Astrocyte (in vitro differentiated cells and primary cell): ENCODE results near the gene ZNF776. TPM values are rescaled to one million over a fixed set of nuclear protein-coding genes. Genes with fewer than 3 reads are reported as not detected.

Experiments used
- DNase-seq: peaks from one replicate; pipeline ENCODE4 v3.0.0-alpha.2; 2010; ENCODE audit warnings: low read depth
- FAIRE-seq: peaks from 2 replicates; lab custom pipeline; 2011; peaks lifted over from hg19 to GRCh38; lab: Jason Lieb, UNC
- H2AFZ ChIP-seq: 2 replicates; pipeline ENCODE4 v1.6.0; 2012; ENCODE audit warnings: low read depth, low read length, inconsistent platforms
- H3K27ac ChIP-seq: 2 replicates; pipeline ENCODE4 v1.5.1; 2011; ENCODE audit warnings: low read depth, low read length, inconsistent platforms
- H3K27me3 ChIP-seq: 2 replicates; pipeline ENCODE4 v1.6.0; 2011; ENCODE audit warnings: low read length, inconsistent platforms; ENCODE audit not compliant: insufficient read depth
- H3K36me3 ChIP-seq: 2 replicates; pipeline ENCODE4 v1.5.1; 2011; ENCODE audit warnings: low read length, inconsistent platforms; ENCODE audit not compliant: insufficient read depth
- H3K4me1 ChIP-seq: 2 replicates; pipeline ENCODE4 v1.5.1; 2011; ENCODE audit warnings: low read length, inconsistent platforms; ENCODE audit not compliant: insufficient read depth
- H3K4me2 ChIP-seq: 2 replicates; pipeline ENCODE4 v1.6.0; 2012; ENCODE audit warnings: low read length, inconsistent platforms
- H3K4me3 ChIP-seq: 2 replicates; pipeline ENCODE4 v1.5.1; 2011; ENCODE audit warnings: low read depth, mild to moderate bottlenecking, low read length, inconsistent platforms; ENCODE audit not compliant: insufficient read depth
- H3K79me2 ChIP-seq: 2 replicates; pipeline ENCODE4 v1.6.0; 2012; ENCODE audit warnings: mild to moderate bottlenecking, low read length, inconsistent platforms; ENCODE audit not compliant: insufficient read depth
- H3K9ac ChIP-seq: 2 replicates; pipeline ENCODE4 v1.6.0; 2012; ENCODE audit warnings: mild to moderate bottlenecking, low read length, inconsistent platforms
- H3K9me3 ChIP-seq: 2 replicates; pipeline ENCODE4 v1.5.1; 2012; ENCODE audit warnings: low read depth, mild to moderate bottlenecking, low read length, inconsistent platforms; ENCODE audit not compliant: insufficient read depth
- H4K20me1 ChIP-seq: 2 replicates; pipeline ENCODE4 v1.6.0; 2012; ENCODE audit warnings: low read length, inconsistent platforms; ENCODE audit not compliant: insufficient read depth
- H3K27ac Mint-ChIP-seq: one replicate; pipeline ENCODE4 v1.8.0; 2021; ENCODE audit warnings: mild to moderate bottlenecking, mixed read lengths; ENCODE audit not compliant: unreplicated experiment
- H3K27me3 Mint-ChIP-seq: one replicate; pipeline ENCODE4 v1.8.0; 2021; ENCODE audit warnings: low read depth, mixed read lengths; ENCODE audit not compliant: unreplicated experiment
- H3K36me3 Mint-ChIP-seq: one replicate; pipeline ENCODE4 v1.8.0; 2021; ENCODE audit warnings: low read depth, mixed read lengths; ENCODE audit not compliant: unreplicated experiment
- H3K4me1 Mint-ChIP-seq: one replicate; pipeline ENCODE4 v1.8.0; 2021; ENCODE audit warnings: low read depth, mixed read lengths; ENCODE audit not compliant: unreplicated experiment
- H3K4me3 Mint-ChIP-seq: one replicate; pipeline ENCODE4 v1.8.0; 2021; ENCODE audit warnings: mild to moderate bottlenecking, moderate library complexity, mixed read lengths; ENCODE audit not compliant: unreplicated experiment
- H3K9me3 Mint-ChIP-seq: one replicate; pipeline ENCODE4 v1.8.0; 2021; ENCODE audit warnings: mild to moderate bottlenecking, mixed read lengths; ENCODE audit not compliant: unreplicated experiment
- EZH2 ChIP-seq: IDR thresholded peaks from 2 replicates; pipeline ENCODE4 v1.6.1; 2012; ENCODE audit warnings: mild to moderate bottlenecking, low read length, inconsistent platforms; ENCODE audit not compliant: insufficient read depth
- total RNA-seq: library from RNA; stranded (reverse); gene quantifications from 2 replicates; pipeline ENCODE4 v1.2.1, GENCODE V29; 2021

The ZNF776 gene
- total RNA-seq, 1 donor from 2014 or later = 17.4 TPM

- FAIRE-seq = no peak
- DNase-seq = no peak
- TF ChIP-seq EZH2 = no peak
- Histone ChIP-seq H3K4me3 (no peak overlapping the region), H3K79me2 (peaks cover 10% of the 10 kb centered on the region), H3K36me3 (peaks cover 12% of the 10 kb centered on the region), H3K9me3 (peaks cover 3% of the 10 kb centered on the region), H3K27me3 (no peaks in the 10 kb centered on the region), H2AFZ (no peak overlapping the region), H4K20me1 (no peaks in the 10 kb centered on the region), H3K9ac (no peak overlapping the region), H3K4me2 (no peak overlapping the region), H3K27ac (no peak overlapping the region), H3K4me1 (peaks cover 8% of the 10 kb centered on the region)
- Mint-ChIP-seq H3K27me3 (no peaks in the 10 kb centered on the region), H3K9me3 (no peaks in the 10 kb centered on the region), H3K4me3 (no peak overlapping the region), H3K27ac (peak overlapping the region; percentile 53), H3K36me3 (peaks cover 27% of the 10 kb centered on the region), H3K4me1 (peaks cover 20% of the 10 kb centered on the region)
Observed at GRCh38 chr19:57807541-57807940, 60.9 kb downstream of the ZNF776 start.

Other genes starting within 250 kb of the ZNF776 start
- gene ZNF773, start 246.9 kb upstream of the ZNF776 start, total RNA-seq = 11.4 and 13.3 TPM in 2 replicates
- gene ZNF549, start 219.5 kb upstream of the ZNF776 start, total RNA-seq = 6.7 and 7.3 TPM in 2 replicates
- gene ZNF550, start 187.0 kb upstream of the ZNF776 start, total RNA-seq = 13.4 and 13.5 TPM in 2 replicates
- 9.3 and 9.7 TPM in 2 replicates for gene ZNF416, start 167.9 kb upstream of the ZNF776 start, total RNA-seq
- 8.7 and 8.9 TPM in 2 replicates for gene ZIK1, start 162.7 kb upstream of the ZNF776 start, total RNA-seq
- 3.5 and 4.7 TPM in 2 replicates for gene ZNF530, start 146.9 kb upstream of the ZNF776 start, total RNA-seq
- 30.5 and 32.3 TPM in 2 replicates for gene ZNF134, start 132.6 kb upstream of the ZNF776 start, total RNA-seq
- gene ZNF211, start 113.6 kb upstream of the ZNF776 start, total RNA-seq = 18.2 and 21.9 TPM in 2 replicates
- gene ZSCAN4, start 77.9 kb upstream of the ZNF776 start, total RNA-seq = 0.43 and 1.2 TPM in 2 replicates
- 6.1 and 6.5 TPM in 2 replicates for gene ZNF551, start 64.8 kb upstream of the ZNF776 start, total RNA-seq
- gene ZNF154, start 37.6 kb upstream of the ZNF776 start, total RNA-seq = 12.7 and 13.1 TPM in 2 replicates
- gene ZNF671, start 19.2 kb upstream of the ZNF776 start, total RNA-seq = 8.0 and 8.2 TPM in 2 replicates
- 8.8 and 11.5 TPM in 2 replicates for gene ZNF586, start 22.9 kb downstream of the ZNF776 start, total RNA-seq
- 7.2 and 9.6 TPM in 2 replicates for gene ZNF552, start 68.1 kb downstream of the ZNF776 start, total RNA-seq
- gene ZNF587B, start 83.5 kb downstream of the ZNF776 start, total RNA-seq = 15.2 and 17.9 TPM in 2 replicates
- 36.7 and 37.4 TPM in 2 replicates for gene ZNF587, start 103.0 kb downstream of the ZNF776 start, total RNA-seq
- gene ZNF814, start 142.2 kb downstream of the ZNF776 start, total RNA-seq = 31.6 and 34.7 TPM in 2 replicates
- gene ZNF417, start 169.8 kb downstream of the ZNF776 start, total RNA-seq = 16.2 and 17.2 TPM in 2 replicates
- 5.5 and 10.4 TPM in 2 replicates for gene ZNF418, start 188.6 kb downstream of the ZNF776 start, total RNA-seq
- gene ZNF256, start 200.9 kb downstream of the ZNF776 start, total RNA-seq = 7.1 and 7.3 TPM in 2 replicates
- gene C19orf18, start 227.7 kb downstream of the ZNF776 start, total RNA-seq = 0.66 and 1.5 TPM in 2 replicates